Mesenteric fat pad (tissue), 1 donor: ENCODE results near the gene ACOT11. TPM values are rescaled to one million over a fixed set of nuclear protein-coding genes. Genes with fewer than 3 reads are reported as not detected.
"Not testable (repeated sequence)": the region's sequence is repeated elsewhere in the genome, so short reads cannot be mapped to it uniquely, and the experiment has no call there.

Experiments used
- DNase-seq: peaks from one replicate; pipeline ENCODE4 v3.0.0-alpha.2; 2020; ENCODE audit warnings: low spot score
- total RNA-seq: library from RNA; stranded (reverse); fragmentation: NEBNext Ultra II Directional; extraction: Animal tissue kit (Norgen Biotek cat#: 25700); gene quantifications from one replicate; pipeline ENCODE4 v1.2.1, GENCODE V29; 2021
- donor health status: DM: yes; HTN: yes; CAD: no.

ACOT11 gene
- total RNA-seq, 1 donor from 2014 or later = 3.6 TPM

GRCh38 chr1:54607821-54608565 is 60.0 kb downstream of the ACOT11 start:
- DNase-seq = no peak

- DNase-seq = no peak
Measured at GRCh38 chr1:54608566-54609230, 60.7 kb downstream of the ACOT11 start.

- DNase-seq = no peak
Measured at GRCh38 chr1:54609301-54609921, 61.4 kb downstream of the ACOT11 start.

- DNase-seq = no peak
Measured at GRCh38 chr1:54610048-54610447, 62.0 kb downstream of the ACOT11 start.

- no peak for DNase-seq
Measured at GRCh38 chr1:54610601-54611580, 62.9 kb downstream of the ACOT11 start.

GRCh38 chr1:54611621-54612020 is 63.6 kb downstream of the ACOT11 start:
- no peak for DNase-seq

- no peak for DNase-seq
Measured at GRCh38 chr1:54614024-54614423, 66.0 kb downstream of the ACOT11 start.

GRCh38 chr1:54614563-54614962 is 66.5 kb downstream of the ACOT11 start:
- no peak for DNase-seq

GRCh38 chr1:54615531-54616279 is 67.7 kb downstream of the ACOT11 start:
- no peak for DNase-seq

- DNase-seq = no peak
Measured at GRCh38 chr1:54619749-54620148, 71.7 kb downstream of the ACOT11 start.

- no peak for DNase-seq
Measured at GRCh38 chr1:54623216-54624007, 75.4 kb downstream of the ACOT11 start, which contains the start of gene FAM151A. Gene FAM151A, minus strand, starts transcription at chr1:54623525. Its CDS starts 130 bp downstream, at chr1:54623395.

- no peak for DNase-seq
Measured at GRCh38 chr1:54624466-54625464, 76.7 kb downstream of the ACOT11 start.

- no peak for DNase-seq
Measured at GRCh38 chr1:54627196-54627595, 79.2 kb downstream of the ACOT11 start.

- DNase-seq = peak; percentile 0
Measured at GRCh38 chr1:54635804-54636203, 87.8 kb downstream of the ACOT11 start.

- DNase-seq = not testable (repeated sequence)
Measured at GRCh38 chr1:54636461-54637446, 88.7 kb downstream of the ACOT11 start.

- no peak for DNase-seq
Measured at GRCh38 chr1:54640361-54640760, 92.3 kb downstream of the ACOT11 start.
